Left ventricle myocardium inferior (tissue), 1 donor: Measurements from ENCODE around the gene GP9. TPM values are rescaled to one million over a fixed set of nuclear protein-coding genes. Genes with fewer than 3 reads are reported as not detected.

Source experiments
- DNase-seq: peaks from one replicate; pipeline ENCODE4 v3.0.0-alpha.2; 2020
- H3K27ac ChIP-seq: fragments of 200-600 bp; replicated peaks from 2 replicates; pipeline ENCODE4 v1.8.0; 2021
- H3K27me3 ChIP-seq: fragments of 200-600 bp; 2 replicates; pipeline ENCODE4 v1.8.0; 2021; ENCODE audit warnings: low read depth
- H3K36me3 ChIP-seq: fragments of 200-600 bp; 2 replicates; pipeline ENCODE4 v1.8.0; 2021
- H3K4me1 ChIP-seq: fragments of 200-600 bp; 2 replicates; pipeline ENCODE4 v1.8.0; 2021
- H3K4me3 ChIP-seq: fragments of 200-600 bp; 2 replicates; pipeline ENCODE4 v1.8.0; 2021; ENCODE audit warnings: mild to moderate bottlenecking, moderate library complexity
- H3K9me3 ChIP-seq: fragments of 200-600 bp; replicated peaks from 2 replicates; pipeline ENCODE4 v1.8.0; 2021
- intact Hi-C: fragments of 100-400 bp; cut with micrococcal nuclease; formaldehyde crosslinking; loops from one replicate; pipeline ENCODE4 v1.11.0; 2022
- total RNA-seq: library from RNA; stranded (reverse); fragmentation: NEBNext Ultra II Directional; extraction: Animal tissue kit (Norgen Biotek cat#: 25700); gene quantifications from one replicate; pipeline ENCODE4 v1.2.1, GENCODE V29; 2021
- TF ChIP-seq, protein P1 (sequence below): fragments of 200-600 bp; IDR thresholded peaks from 2 replicates; pipeline ENCODE4 v1.8.0; 2021; ENCODE audit warnings: antibody characterized with exemption, mild to moderate bottlenecking, borderline replicate concordance
- donor health status: DM: no; HTN: yes; CAD: no; lungs with severe emphysema.

GP9 gene
- total RNA-seq, 1 donor from 2014 or later, result not detected

DNA sequence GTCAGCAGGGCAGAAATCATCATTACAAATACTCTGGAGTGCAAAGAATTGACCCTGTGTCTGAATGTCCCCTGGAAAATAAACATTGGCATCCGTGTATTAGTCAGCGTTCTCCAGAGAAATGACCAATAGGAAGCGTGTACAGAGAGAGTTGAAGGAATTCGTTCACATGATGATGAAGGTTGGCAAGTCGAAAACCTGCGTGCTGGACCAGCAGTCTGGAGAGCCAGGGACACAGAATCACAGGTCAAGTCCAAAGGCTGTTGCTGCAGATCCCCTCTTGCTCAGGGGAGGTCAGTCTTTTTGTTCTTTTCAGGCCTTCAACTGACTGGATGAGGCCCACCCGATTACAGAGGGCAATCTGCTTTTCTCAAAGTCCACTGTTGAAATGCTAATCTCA is 16.6 kb downstream of the GP9 start:
- no peaks in the 10 kb centered on the region for H3K4me1 ChIP-seq
- H3K27ac ChIP-seq, result no peak overlapping the region
- H3K27me3 ChIP-seq, result no peaks in the 10 kb centered on the region
- H3K36me3 ChIP-seq, result no peaks in the 10 kb centered on the region
- no peak overlapping the region for H3K4me3 ChIP-seq
- intact Hi-C loops, result no loop called here
- no peaks in the 10 kb centered on the region for H3K9me3 ChIP-seq
- no peak for DNase-seq
- TF ChIP-seq, protein P1, sequence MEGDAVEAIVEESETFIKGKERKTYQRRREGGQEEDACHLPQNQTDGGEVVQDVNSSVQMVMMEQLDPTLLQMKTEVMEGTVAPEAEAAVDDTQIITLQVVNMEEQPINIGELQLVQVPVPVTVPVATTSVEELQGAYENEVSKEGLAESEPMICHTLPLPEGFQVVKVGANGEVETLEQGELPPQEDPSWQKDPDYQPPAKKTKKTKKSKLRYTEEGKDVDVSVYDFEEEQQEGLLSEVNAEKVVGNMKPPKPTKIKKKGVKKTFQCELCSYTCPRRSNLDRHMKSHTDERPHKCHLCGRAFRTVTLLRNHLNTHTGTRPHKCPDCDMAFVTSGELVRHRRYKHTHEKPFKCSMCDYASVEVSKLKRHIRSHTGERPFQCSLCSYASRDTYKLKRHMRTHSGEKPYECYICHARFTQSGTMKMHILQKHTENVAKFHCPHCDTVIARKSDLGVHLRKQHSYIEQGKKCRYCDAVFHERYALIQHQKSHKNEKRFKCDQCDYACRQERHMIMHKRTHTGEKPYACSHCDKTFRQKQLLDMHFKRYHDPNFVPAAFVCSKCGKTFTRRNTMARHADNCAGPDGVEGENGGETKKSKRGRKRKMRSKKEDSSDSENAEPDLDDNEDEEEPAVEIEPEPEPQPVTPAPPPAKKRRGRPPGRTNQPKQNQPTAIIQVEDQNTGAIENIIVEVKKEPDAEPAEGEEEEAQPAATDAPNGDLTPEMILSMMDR, result no peak

DNA sequence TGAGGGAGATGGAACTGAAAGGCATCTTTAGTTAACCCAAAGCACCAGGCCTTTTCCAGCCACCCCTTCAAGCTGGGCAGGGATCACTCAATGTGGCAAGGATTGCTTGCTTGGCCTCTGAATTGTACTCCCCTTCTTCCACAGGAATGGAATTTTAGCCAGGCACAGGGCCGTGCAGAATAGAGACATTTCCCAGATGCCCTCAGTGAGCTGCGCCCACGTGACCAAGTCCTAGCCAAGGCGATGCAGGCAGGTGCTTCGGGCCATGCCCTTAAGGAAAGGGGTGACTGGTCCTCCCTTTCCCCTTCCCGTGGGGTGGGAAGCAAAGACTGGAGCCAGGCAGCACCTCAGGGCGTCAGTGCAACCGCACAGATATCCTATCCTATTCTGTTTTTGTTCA is 17.9 kb downstream of the GP9 start:
- Histone ChIP-seq H3K4me1 (no peaks in the 10 kb centered on the region), H3K27ac (no peak overlapping the region), H3K9me3 (no peaks in the 10 kb centered on the region), H3K27me3 (no peaks in the 10 kb centered on the region), H3K4me3 (no peak overlapping the region), H3K36me3 (no peaks in the 10 kb centered on the region)
- no peak for DNase-seq
- TF ChIP-seq, protein P1, result no peak
- intact Hi-C loops, result no loop called here

DNA sequence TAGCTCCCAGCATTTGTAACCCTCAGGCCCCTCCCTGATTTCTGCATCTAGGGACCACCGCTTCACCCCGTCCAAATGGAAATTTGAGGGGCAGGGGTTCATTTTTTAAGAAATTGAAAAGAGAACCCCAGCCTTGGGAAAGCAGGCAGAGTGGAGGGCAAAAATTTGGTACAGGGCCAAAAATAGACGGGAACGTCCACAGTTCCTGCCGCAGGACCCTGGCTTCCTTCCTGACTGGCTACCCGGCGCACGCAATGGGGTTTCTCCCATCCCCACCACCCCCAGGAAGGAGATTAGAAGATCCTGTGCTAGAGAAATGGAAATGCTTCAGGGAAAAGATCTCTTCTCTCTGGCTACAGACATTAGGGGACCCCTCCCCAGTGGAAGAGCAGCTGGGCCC is 20.9 kb downstream of the GP9 start:
- H3K27me3 ChIP-seq, result no peaks in the 10 kb centered on the region
- H3K36me3 ChIP-seq, result no peaks in the 10 kb centered on the region
- DNase-seq, result no peak
- H3K4me1 ChIP-seq, result peaks cover 3% of the 10 kb centered on the region
- H3K4me3 ChIP-seq, result no peak overlapping the region
- TF ChIP-seq, protein P1, result no peak
- no peak overlapping the region for H3K27ac ChIP-seq
- H3K9me3 ChIP-seq, result no peaks in the 10 kb centered on the region
- intact Hi-C loops, result no loop called here

DNA sequence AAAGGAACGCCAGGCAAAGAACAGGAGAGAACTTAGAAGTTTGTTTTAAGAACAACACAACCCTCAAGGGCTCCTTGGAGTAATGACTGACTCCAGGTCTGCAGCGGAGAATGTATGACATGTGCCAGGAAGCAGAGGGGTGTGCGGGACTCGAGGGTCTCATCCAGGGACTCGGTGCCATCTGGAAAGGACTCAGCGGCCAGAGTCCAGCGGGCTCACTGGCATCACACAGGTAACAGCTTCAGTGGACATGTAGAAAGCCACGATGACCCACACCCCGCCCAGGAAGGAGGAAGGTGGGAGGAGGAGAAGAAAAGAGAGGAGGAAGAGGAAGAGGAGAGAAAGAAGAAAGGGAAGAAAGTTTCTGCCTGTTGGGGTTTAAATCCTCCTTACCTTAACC is 21.4 kb downstream of the GP9 start:
- H3K27me3 ChIP-seq, result no peaks in the 10 kb centered on the region
- no peak for DNase-seq
- peaks cover 8% of the 10 kb centered on the region for H3K4me1 ChIP-seq
- no peaks in the 10 kb centered on the region for H3K36me3 ChIP-seq
- no peak overlapping the region for H3K4me3 ChIP-seq
- no peaks in the 10 kb centered on the region for H3K9me3 ChIP-seq
- TF ChIP-seq, protein P1, result no peak
- intact Hi-C loops, result no loop called here
- no peak overlapping the region for H3K27ac ChIP-seq

GRCh38 chr3:129084501-129084900 is 23.9 kb downstream of the GP9 start:
- TF ChIP-seq, protein P1, result no peak
- Histone ChIP-seq H3K4me3 (no peak overlapping the region), H3K4me1 (peaks cover 12% of the 10 kb centered on the region), H3K9me3 (no peaks in the 10 kb centered on the region), H3K27me3 (no peaks in the 10 kb centered on the region), H3K27ac (no peak overlapping the region), H3K36me3 (no peaks in the 10 kb centered on the region)
- intact Hi-C loops, result no loop called here
- no peak for DNase-seq

DNA sequence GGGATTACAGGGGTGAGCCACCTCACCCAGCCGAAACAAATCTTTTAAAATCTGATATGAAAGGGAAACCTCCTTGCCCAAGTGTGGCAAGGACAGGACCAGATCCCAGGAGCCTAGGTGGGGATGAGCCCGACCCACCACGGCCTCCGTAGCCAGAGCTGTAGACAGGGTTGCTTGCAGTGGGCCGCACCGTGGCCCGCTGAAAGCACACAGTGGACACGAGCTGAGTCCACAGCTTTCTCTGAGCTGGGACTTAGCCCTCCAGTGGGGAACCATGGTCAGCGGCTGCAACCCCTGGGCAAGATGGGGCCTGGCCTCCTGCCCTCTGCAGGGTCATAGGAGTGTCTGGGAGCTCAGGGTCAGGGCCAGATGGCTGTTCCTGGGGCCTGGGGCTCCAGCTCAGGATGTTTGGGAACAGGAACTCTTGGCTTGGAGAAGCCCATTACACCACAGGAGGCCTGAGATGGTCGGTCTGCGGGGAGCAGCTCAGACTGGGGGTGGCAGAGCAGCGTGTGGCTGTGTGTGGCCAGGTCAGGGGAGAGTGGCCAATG is 24.7 kb downstream of the GP9 start:
- H3K36me3 ChIP-seq, result no peaks in the 10 kb centered on the region
- H3K4me1 ChIP-seq, result peaks cover 12% of the 10 kb centered on the region
- H3K4me3 ChIP-seq, result no peak overlapping the region
- DNase-seq, result no peak
- H3K27me3 ChIP-seq, result no peaks in the 10 kb centered on the region
- no peaks in the 10 kb centered on the region for H3K9me3 ChIP-seq
- TF ChIP-seq, protein P1, result no peak
- intact Hi-C loops, result no loop called here
- H3K27ac ChIP-seq, result no peak overlapping the region
